Tibial artery (tissue), 4 donors: ENCODE measurements around the gene VAV2.

Source experiments
- DNase-seq, 2 donors: peaks; one replicate each; pipeline ENCODE4 v3.0.0-alpha.2; 2019
- H3K27ac ChIP-seq, 2 donors: fragments of 200-600 bp; sonication (generic) in 1 of 2; 1 replicate in 1 of 2; 2 replicates in 1 of 2; pipeline ENCODE4 v1.5.1; 2018 to 2019; ENCODE audit warnings: mild to moderate bottlenecking in 1 of 2
- H3K27me3 ChIP-seq, 2 donors: fragments of 200-600 bp; sonication (generic) in 1 of 2; one replicate each; pipeline versions ENCODE4 v1.5.1 to v1.6.0; 2016 to 2019
- H3K36me3 ChIP-seq, 3 donors: fragments of 200-600 bp; sonication (generic) in 2 of 3; one replicate each; pipeline ENCODE4 v1.5.1; 2016 to 2019; ENCODE audit warnings: mild to moderate bottlenecking in 2 of 3
- H3K4me1 ChIP-seq, 4 donors: fragments of 200-600 bp; sonication (generic) in 2 of 4; 1 replicate in 3 of 4; 2 replicates in 1 of 4; pipeline ENCODE4 v1.5.1; 2016 to 2019
- H3K4me3 ChIP-seq, 2 donors: fragments of 200-600 bp; sonication (generic) in 1 of 2; 1 replicate in 1 of 2; 2 replicates in 1 of 2; pipeline ENCODE4 v1.5.1; 2018 to 2019; ENCODE audit warnings: mild to moderate bottlenecking in 2 of 2
- H3K9me3 ChIP-seq, 3 donors: fragments of 200-600 bp; sonication (generic) in 1 of 3; one replicate each; pipeline ENCODE4 v1.5.1; 2016 to 2019
- CTCF ChIP-seq, 2 experiments: fragments of 200-600 bp in 1 of 2; fragments of 450-650 bp in 1 of 2; IDR thresholded peaks; one replicate each; pipeline ENCODE4 v1.5.1; 2017 to 2019; ENCODE audit warnings: antibody characterized with exemption in 2 of 2, mild to moderate bottlenecking in 1 of 2, moderate library complexity in 1 of 2
- intact Hi-C: fragments of 100-400 bp; cut with DNase I; formaldehyde crosslinking; loops from one replicate; pipeline ENCODE4 v1.15.0; 2023; ENCODE audit warnings: low total_unique reads

The VAV2 gene

GRCh38 chr9:133774799-133775198 is 217.3 kb downstream of the VAV2 start:
- intact Hi-C loops: no loop called here
- TF ChIP-seq CTCF (IDR thresholded peaks at IDR 0.05): no peak
- H3K36me3 ChIP-seq: peaks cover 9 to 97% (median 63%) of the 10 kb centered on the region in 3 donors

GRCh38 chr9:133773889-133774655 is 218.1 kb downstream of the VAV2 start:
- Histone ChIP-seq H3K27me3 (no peaks in the 10 kb centered on the region), H3K4me3 (no peak overlapping the region), H3K36me3 (peaks cover 9 to 97% (median 67%) of the 10 kb centered on the region in 3 donors), H3K9me3 (peaks cover 0 to 13% (median 4%) of the 10 kb centered on the region in 3 donors), H3K27ac (no peak overlapping the region), H3K4me1 (peaks cover 0 to 8% (median 2%) of the 10 kb centered on the region in 4 donors)
- intact Hi-C loops: no loop called here
- peak; percentile 5 to 23 for DNase-seq
- no peak for TF ChIP-seq CTCF (IDR thresholded peaks at IDR 0.05)

More at GRCh38 chr9:133774799-133775198, 217.3 kb downstream of the VAV2 start:
- H3K9me3 ChIP-seq: peaks cover 0 to 13% (median 4%) of the 10 kb centered on the region in 3 donors
- H3K4me1 ChIP-seq: peaks cover 0 to 8% (median 2%) of the 10 kb centered on the region in 4 donors
- no peak overlapping the region for H3K27ac ChIP-seq
- DNase-seq: peak; percentile 15 to 55
- H3K4me3 ChIP-seq: no peak overlapping the region
- H3K27me3 ChIP-seq: no peaks in the 10 kb centered on the region

- H3K4me1 ChIP-seq: peaks cover 0 to 8% (median 2%) of the 10 kb centered on the region in 4 donors
- peaks cover 4 to 22% (median 9%) of the 10 kb centered on the region in 3 donors for H3K9me3 ChIP-seq
- peak; percentile 15 to 27 for DNase-seq
- no peak overlapping the region for H3K4me3 ChIP-seq
- H3K27ac ChIP-seq: no peak overlapping the region
- no peaks in the 10 kb centered on the region for H3K27me3 ChIP-seq
- TF ChIP-seq CTCF (IDR thresholded peaks at IDR 0.05): no peak
- peaks cover 16 to 97% (median 72%) of the 10 kb centered on the region in 3 donors for H3K36me3 ChIP-seq
- intact Hi-C loops: no loop called here
These were observed 219.5 kb downstream of the VAV2 start for GRCh38 chr9:133772581-133772980.

GRCh38 chr9:133771486-133772482 is 220.3 kb downstream of the VAV2 start:
- Histone ChIP-seq H3K27me3 (no peaks in the 10 kb centered on the region), H3K4me1 (no peaks in the 10 kb centered on the region), H3K4me3 (no peak overlapping the region), H3K27ac (no peak overlapping the region), H3K36me3 (peaks cover 24 to 97% (median 73%) of the 10 kb centered on the region in 3 donors), H3K9me3 (peaks cover 9 to 30% (median 15%) of the 10 kb centered on the region in 3 donors)
- no peak for TF ChIP-seq CTCF (IDR thresholded peaks at IDR 0.05)
- DNase-seq: peak; percentile 13 to 60
- intact Hi-C loops: no loop called here

- no peak for TF ChIP-seq CTCF (IDR thresholded peaks at IDR 0.05)
- intact Hi-C loops: no loop called here
- Histone ChIP-seq H3K4me1 (no peaks in the 10 kb centered on the region), H3K36me3 (peaks cover 29 to 86% (median 59%) of the 10 kb centered on the region in 3 donors), H3K27ac (no peak overlapping the region), H3K27me3 (no peaks in the 10 kb centered on the region), H3K4me3 (no peak overlapping the region), H3K9me3 (peaks cover 9 to 31% (median 15%) of the 10 kb centered on the region in 3 donors)
- peak in 1 of 2 donors; percentile 34 for DNase-seq
These were observed 221.9 kb downstream of the VAV2 start for GRCh38 chr9:133770076-133770777.
